Measurements from ENCODE around the gene TRAPPC13.

DNA sequence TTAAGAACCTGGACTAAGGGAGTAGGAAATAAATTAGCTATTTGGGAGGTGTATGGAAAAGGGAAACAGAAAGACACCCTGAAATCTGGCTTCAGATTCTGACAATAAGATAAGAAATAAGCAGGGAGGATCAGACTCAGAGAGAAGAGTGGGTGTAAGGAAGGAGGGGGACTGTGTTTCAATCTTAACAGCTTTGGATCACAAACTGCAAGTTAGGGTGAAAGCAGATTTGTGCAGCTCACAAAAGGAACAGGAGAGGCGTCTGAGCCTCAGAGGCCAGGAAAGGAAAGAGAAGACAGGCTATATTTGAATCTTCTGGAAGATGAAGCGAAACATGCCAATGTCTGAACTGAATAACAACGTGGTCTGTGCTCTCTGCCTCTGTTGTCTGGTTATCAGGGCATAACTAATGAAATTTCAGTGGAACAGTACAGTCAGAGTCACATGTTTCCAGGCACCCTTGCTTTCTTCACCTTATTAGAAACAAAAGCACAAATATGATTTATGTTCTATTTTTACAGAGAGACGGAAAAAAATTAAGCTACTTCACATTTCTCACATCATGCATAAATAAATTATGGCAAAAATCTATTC, 70.4 kb downstream of the TRAPPC13 start:
- TF ChIP-seq CTCF (conservative IDR thresholded peaks at IDR 0.05 in 1 of 2, IDR thresholded peaks at IDR 0.05 in 1 of 2; ENCODE audit: extremely low read depth in 1 of 2, insufficient read depth in 1 of 2, low read depth in 1 of 2, low read length in 2 of 2): no peak
- TF ChIP-seq EZH2 (IDR thresholded peaks at IDR 0.05; ENCODE audit: borderline replicate concordance, low read length): no peak

All from mammary epithelial cell (primary cell).